Measurements from ENCODE around the gene SLC39A2. TPM values are rescaled to one million over a fixed set of nuclear protein-coding genes. Genes with fewer than 3 reads are reported as not detected.

Gene SLC39A2
- total RNA-seq, 1 experiment from 2014 or later: not detected

DNA sequence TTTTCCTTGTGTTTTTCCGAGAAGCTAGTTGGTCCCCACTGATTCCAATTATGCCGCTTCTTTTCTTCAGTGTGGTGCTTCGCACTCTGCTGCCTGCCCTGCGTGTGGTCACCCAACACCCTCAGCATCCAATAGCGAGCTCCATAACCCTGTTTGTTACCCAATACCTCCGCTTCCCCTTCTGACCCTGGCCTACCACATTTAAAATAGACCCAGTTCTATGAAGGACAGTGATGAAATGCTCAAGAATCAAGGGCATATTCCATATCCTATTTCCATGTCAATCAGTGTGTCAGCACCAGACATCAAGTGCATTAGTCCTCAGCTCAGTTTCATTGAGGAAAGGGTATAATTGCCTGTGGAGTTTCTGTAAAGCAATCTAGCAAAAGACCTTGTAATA, 16.2 kb downstream of the SLC39A2 start:
- H3K4me3 ChIP-seq (replicated peaks in 1 of 2; ENCODE audit: low read depth in 1 of 2, low read length in 2 of 2): no peak overlapping the region
- H3K79me2 ChIP-seq (ENCODE audit: insufficient read depth, low read length): no peaks in the 10 kb centered on the region
- no peak overlapping the region for H3K27ac ChIP-seq (ENCODE audit: low read depth, low read length)
- CTCF ChIA-PET: interaction anchor here (0.6 to 4.0 kb wide), 40 partner anchors 9 to 542 kb away, joined by 3 to 148 read pairs (median 5); partner anchors contain the start of genes CHD8, NDRG2, RNASE13 and RNASE7
- TF ChIP-seq, protein P1, sequence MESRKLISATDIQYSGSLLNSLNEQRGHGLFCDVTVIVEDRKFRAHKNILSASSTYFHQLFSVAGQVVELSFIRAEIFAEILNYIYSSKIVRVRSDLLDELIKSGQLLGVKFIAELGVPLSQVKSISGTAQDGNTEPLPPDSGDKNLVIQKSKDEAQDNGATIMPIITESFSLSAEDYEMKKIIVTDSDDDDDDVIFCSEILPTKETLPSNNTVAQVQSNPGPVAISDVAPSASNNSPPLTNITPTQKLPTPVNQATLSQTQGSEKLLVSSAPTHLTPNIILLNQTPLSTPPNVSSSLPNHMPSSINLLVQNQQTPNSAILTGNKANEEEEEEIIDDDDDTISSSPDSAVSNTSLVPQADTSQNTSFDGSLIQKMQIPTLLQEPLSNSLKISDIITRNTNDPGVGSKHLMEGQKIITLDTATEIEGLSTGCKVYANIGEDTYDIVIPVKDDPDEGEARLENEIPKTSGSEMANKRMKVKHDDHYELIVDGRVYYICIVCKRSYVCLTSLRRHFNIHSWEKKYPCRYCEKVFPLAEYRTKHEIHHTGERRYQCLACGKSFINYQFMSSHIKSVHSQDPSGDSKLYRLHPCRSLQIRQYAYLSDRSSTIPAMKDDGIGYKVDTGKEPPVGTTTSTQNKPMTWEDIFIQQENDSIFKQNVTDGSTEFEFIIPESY (IDR thresholded peaks at IDR 0.05; ENCODE audit: extremely low read depth, insufficient replicate concordance, low read length): no peak
- no peak for TF ChIP-seq POLR2AphosphoS5 (IDR thresholded peaks at IDR 0.05; ENCODE audit: low read depth, low read length)
- no peak for TF ChIP-seq ZNF274 (IDR thresholded peaks at IDR 0.05; ENCODE audit: low read depth, low read length)
- TF ChIP-seq SP1 (IDR thresholded peaks at IDR 0.05; ENCODE audit: low read depth): no peak
- no peak for TF ChIP-seq TCF7L2 (IDR thresholded peaks at IDR 0.05; ENCODE audit: borderline replicate concordance, extremely low read depth, insufficient read depth, insufficient read length)
- TF ChIP-seq EGR1 (IDR thresholded peaks at IDR 0.05; ENCODE audit: low read depth): no peak
- no peak for TF ChIP-seq EZH2 (IDR thresholded peaks at IDR 0.05)
- TF ChIP-seq SIN3A (IDR thresholded peaks at IDR 0.05; ENCODE audit: low read depth): no peak
- TF ChIP-seq ELF1 (IDR thresholded peaks at IDR 0.05; ENCODE audit: borderline replicate concordance, low read depth): no peak
- no peak for TF ChIP-seq SRF (IDR thresholded peaks at IDR 0.05; ENCODE audit: low read depth)
- no peak for TF ChIP-seq RAD21 (IDR thresholded peaks at IDR 0.05; ENCODE audit: low read depth)
- no peak for TF ChIP-seq YY1 (IDR thresholded peaks at IDR 0.05; ENCODE audit: extremely low read depth, insufficient replicate concordance, low read depth, low read length)
- TF ChIP-seq, protein P2, sequence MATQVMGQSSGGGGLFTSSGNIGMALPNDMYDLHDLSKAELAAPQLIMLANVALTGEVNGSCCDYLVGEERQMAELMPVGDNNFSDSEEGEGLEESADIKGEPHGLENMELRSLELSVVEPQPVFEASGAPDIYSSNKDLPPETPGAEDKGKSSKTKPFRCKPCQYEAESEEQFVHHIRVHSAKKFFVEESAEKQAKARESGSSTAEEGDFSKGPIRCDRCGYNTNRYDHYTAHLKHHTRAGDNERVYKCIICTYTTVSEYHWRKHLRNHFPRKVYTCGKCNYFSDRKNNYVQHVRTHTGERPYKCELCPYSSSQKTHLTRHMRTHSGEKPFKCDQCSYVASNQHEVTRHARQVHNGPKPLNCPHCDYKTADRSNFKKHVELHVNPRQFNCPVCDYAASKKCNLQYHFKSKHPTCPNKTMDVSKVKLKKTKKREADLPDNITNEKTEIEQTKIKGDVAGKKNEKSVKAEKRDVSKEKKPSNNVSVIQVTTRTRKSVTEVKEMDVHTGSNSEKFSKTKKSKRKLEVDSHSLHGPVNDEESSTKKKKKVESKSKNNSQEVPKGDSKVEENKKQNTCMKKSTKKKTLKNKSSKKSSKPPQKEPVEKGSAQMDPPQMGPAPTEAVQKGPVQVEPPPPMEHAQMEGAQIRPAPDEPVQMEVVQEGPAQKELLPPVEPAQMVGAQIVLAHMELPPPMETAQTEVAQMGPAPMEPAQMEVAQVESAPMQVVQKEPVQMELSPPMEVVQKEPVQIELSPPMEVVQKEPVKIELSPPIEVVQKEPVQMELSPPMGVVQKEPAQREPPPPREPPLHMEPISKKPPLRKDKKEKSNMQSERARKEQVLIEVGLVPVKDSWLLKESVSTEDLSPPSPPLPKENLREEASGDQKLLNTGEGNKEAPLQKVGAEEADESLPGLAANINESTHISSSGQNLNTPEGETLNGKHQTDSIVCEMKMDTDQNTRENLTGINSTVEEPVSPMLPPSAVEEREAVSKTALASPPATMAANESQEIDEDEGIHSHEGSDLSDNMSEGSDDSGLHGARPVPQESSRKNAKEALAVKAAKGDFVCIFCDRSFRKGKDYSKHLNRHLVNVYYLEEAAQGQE (IDR thresholded peaks at IDR 0.05; ENCODE audit: low read depth): no peak
- TF ChIP-seq CEBPB (IDR thresholded peaks at IDR 0.05; ENCODE audit: low read depth): no peak
- TF ChIP-seq, protein P3, sequence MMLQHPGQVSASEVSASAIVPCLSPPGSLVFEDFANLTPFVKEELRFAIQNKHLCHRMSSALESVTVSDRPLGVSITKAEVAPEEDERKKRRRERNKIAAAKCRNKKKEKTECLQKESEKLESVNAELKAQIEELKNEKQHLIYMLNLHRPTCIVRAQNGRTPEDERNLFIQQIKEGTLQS (IDR thresholded peaks at IDR 0.05): no peak
- TF ChIP-seq FOSL1 (IDR thresholded peaks at IDR 0.05; ENCODE audit: low read depth): no peak
- no peak for TF ChIP-seq POLR2A (IDR thresholded peaks at IDR 0.05; ENCODE audit: borderline replicate concordance, extremely low read depth, insufficient read depth, insufficient read length)
- TF ChIP-seq EZH2phosphoT487 (IDR thresholded peaks at IDR 0.05; ENCODE audit: borderline replicate concordance): no peak
- no peak for TF ChIP-seq JUND (IDR thresholded peaks at IDR 0.05)
- H3K36me3 ChIP-seq (ENCODE audit: control insufficient read depth in 1 of 2, insufficient read depth in 2 of 2, low read length in 2 of 2): no peaks in the 10 kb centered on the region; a peak in 1 of 4 replicates
- no peak overlapping the region for H2AFZ ChIP-seq (ENCODE audit: low read depth, low read length, poor library complexity, severe bottlenecking)
- H4K20me1 ChIP-seq (ENCODE audit: insufficient read depth): no peaks in the 10 kb centered on the region
- no peak overlapping the region for H3K4me2 ChIP-seq (ENCODE audit: low read length)
- DNase-seq (ENCODE audit: low read depth, low spot score) (no peak), ATAC-seq (no peak)
- H3K27me3 ChIP-seq (ENCODE audit: insufficient read depth, low read length): peaks cover 18% of the 10 kb centered on the region; the same call in 1 of the 2 replicates
- intact Hi-C loops (cut with micrococcal nuclease): loop anchor here (1.0 to 10.0 kb wide), 2 partner anchors 77 to 539 kb away; no protein-coding TSS in a partner anchor
- H3K9me3 ChIP-seq (ENCODE audit: control insufficient read depth in 1 of 2, insufficient read depth in 1 of 2, low read depth in 1 of 2, low read length in 2 of 2): no peaks in the 10 kb centered on the region
- no TSS peak for BruUV-seq (replicated peaks)
- H3K4me1 ChIP-seq (ENCODE audit: control insufficient read depth in 1 of 2, insufficient read depth in 2 of 2, low read length in 2 of 2): peaks cover 0 to 4% of the 10 kb centered on the region in 2 experiments; a peak in 1 of 4 replicates
- POLR2A ChIA-PET: interaction anchor here (1.1 to 1.6 kb wide), 3 partner anchors 52 to 89 kb away, joined by 3 to 5 read pairs (median 4); no protein-coding TSS in a partner anchor
- no peaks in the 10 kb centered on the region for H3K9me2 ChIP-seq (ENCODE audit: insufficient read depth)
- RAD21 ChIA-PET (ENCODE audit: low non-redundant PET in 1 of 2, low total read pairs in 2 of 2, uncharacterized antibody in 2 of 2, unreplicated experiment in 2 of 2): interaction anchor here (1.0 to 3.6 kb wide), 12 partner anchors 9 to 89 kb away, joined by 3 to 30 read pairs (median 6); partner anchors contain the start of gene ARHGEF40 (in 1 of the 2)
- no peak overlapping the region for H3K9ac ChIP-seq (ENCODE audit: low read length)
